Sigmoid colon (tissue), 4 donors: ENCODE measurements around the gene SMIM10L1.

ENCODE experiments used
- EP300 ChIP-seq, 4 donors: sonication (generic); formaldehyde crosslinking; IDR thresholded peaks; one replicate each; pipeline ENCODE4 v1.6.1; 2017; ENCODE audit warnings: antibody characterized with exemption in 4 of 4
- POLR2A ChIP-seq, 2 donors: fragments of 450-650 bp; IDR thresholded peaks; one replicate each; pipeline ENCODE4 v1.6.1; 2016; ENCODE audit warnings: antibody characterized with exemption in 2 of 2, mild to moderate bottlenecking in 2 of 2, moderate library complexity in 2 of 2
- POLR2AphosphoS5 ChIP-seq, 4 donors: sonication (generic); formaldehyde crosslinking; IDR thresholded peaks; one replicate each; pipeline ENCODE4 v1.6.1; 2017; ENCODE audit warnings: antibody characterized with exemption in 4 of 4
- TF ChIP-seq, protein P1 (sequence below), 4 experiments: fragments of 450-650 bp in 3 of 4; fragments of 200-600 bp in 1 of 4; IDR thresholded peaks; one replicate each; pipeline ENCODE4 v1.5.1; 2016 to 2019; ENCODE audit warnings: antibody characterized with exemption in 4 of 4, mild to moderate bottlenecking in 3 of 4, moderate library complexity in 2 of 4

DNA sequence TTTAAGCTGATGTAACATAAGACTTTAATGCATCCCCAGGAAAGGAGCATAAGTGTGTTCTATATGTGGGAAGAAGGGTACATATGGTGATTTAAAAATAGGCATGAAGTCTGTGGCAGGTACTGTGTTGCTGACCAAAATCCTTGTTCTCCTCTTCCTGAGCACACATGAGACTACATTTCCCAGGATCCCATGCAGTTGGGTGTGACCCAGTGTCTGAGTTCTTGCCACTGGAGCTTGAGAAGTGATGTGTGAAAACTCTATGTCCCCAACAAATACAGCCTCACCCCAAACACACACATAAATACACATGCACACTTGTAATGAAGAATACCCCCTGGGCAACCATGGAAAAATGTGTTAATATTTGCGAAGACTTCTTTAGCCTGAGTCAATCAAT lies 8.5 kb upstream of the SMIM10L1 start:
- TF ChIP-seq, protein P1, sequence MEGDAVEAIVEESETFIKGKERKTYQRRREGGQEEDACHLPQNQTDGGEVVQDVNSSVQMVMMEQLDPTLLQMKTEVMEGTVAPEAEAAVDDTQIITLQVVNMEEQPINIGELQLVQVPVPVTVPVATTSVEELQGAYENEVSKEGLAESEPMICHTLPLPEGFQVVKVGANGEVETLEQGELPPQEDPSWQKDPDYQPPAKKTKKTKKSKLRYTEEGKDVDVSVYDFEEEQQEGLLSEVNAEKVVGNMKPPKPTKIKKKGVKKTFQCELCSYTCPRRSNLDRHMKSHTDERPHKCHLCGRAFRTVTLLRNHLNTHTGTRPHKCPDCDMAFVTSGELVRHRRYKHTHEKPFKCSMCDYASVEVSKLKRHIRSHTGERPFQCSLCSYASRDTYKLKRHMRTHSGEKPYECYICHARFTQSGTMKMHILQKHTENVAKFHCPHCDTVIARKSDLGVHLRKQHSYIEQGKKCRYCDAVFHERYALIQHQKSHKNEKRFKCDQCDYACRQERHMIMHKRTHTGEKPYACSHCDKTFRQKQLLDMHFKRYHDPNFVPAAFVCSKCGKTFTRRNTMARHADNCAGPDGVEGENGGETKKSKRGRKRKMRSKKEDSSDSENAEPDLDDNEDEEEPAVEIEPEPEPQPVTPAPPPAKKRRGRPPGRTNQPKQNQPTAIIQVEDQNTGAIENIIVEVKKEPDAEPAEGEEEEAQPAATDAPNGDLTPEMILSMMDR (IDR thresholded peaks at IDR 0.05) = no peak
- no peak for TF ChIP-seq POLR2AphosphoS5 (IDR thresholded peaks at IDR 0.05)
- TF ChIP-seq EP300 (IDR thresholded peaks at IDR 0.05) = no peak
- TF ChIP-seq POLR2A (IDR thresholded peaks at IDR 0.05) = no peak
